Measurements from ENCODE around the gene PCGF3. TPM values are rescaled to one million over a fixed set of nuclear protein-coding genes. Genes with fewer than 3 reads are reported as not detected.

The PCGF3 gene
- 7.7 and 9.9 TPM in 2 replicates for polyA plus RNA-seq

GRCh38 chr4:705278-706082 lies at the start of gene PCGF3:
TSS of gene PCGF3 (plus strand) at chr4:705832. CDS start at chr4:733681, 27,849 bp downstream.

GRCh38 chr4:674172-675035 lies 31.2 kb upstream of the PCGF3 start, which contains the start of the genes ATP5ME and MYL5:
TSS of gene ATP5ME (minus strand) at chr4:674276. CDS start at chr4:674247, 29 bp downstream.
TSS of gene MYL5 (plus strand) at chr4:674542. CDS start at chr4:678027, 3,485 bp downstream.

GRCh38 chr4:688854-689681 lies 16.6 kb upstream of the PCGF3 start, which contains the start of gene SLC49A3:
TSS of gene SLC49A3 (minus strand) at chr4:689151. CDS start at chr4:689127, 24 bp downstream.

Other genes with a start within 250 kb of the PCGF3 start
- 54.1 and 54.5 TPM in 2 replicates for gene ZNF721, start 206.7 kb upstream of the PCGF3 start, polyA plus RNA-seq
- gene PIGG, start 206.6 kb upstream of the PCGF3 start, polyA plus RNA-seq: 31.9 and 34.2 TPM in 2 replicates
- 2.7 TPM in 1 of 2 replicates, not detected in the other for gene TMEM271, start 129.5 kb upstream of the PCGF3 start, polyA plus RNA-seq
- gene PDE6B, start 80.3 kb upstream of the PCGF3 start, polyA plus RNA-seq: 0.53 and 1.2 TPM in 2 replicates
- gene ATP5ME, start 31.6 kb upstream of the PCGF3 start, polyA plus RNA-seq: 1,728 and 2,284 TPM in 2 replicates
- 3.8 and 15.0 TPM in 2 replicates for gene MYL5, start 31.3 kb upstream of the PCGF3 start, polyA plus RNA-seq
- not detected in 2 replicates for gene SLC49A3, start 16.7 kb upstream of the PCGF3 start, polyA plus RNA-seq
- 6.8 and 7.8 TPM in 2 replicates for gene CPLX1, start 120.3 kb downstream of the PCGF3 start, polyA plus RNA-seq
- 4.9 and 6.9 TPM in 2 replicates for gene GAK, start 226.5 kb downstream of the PCGF3 start, polyA plus RNA-seq
- gene TMEM175, start 226.6 kb downstream of the PCGF3 start, polyA plus RNA-seq: 9.4 and 9.9 TPM in 2 replicates